Panc1 (cell line): Measurements from ENCODE around the gene EMD.

Experiments used
- CTCF ChIP-seq: fragments of 450-650 bp; IDR thresholded peaks from 2 replicates; pipeline ENCODE4 v1.5.1; 2017; ENCODE audit warnings: mild to moderate bottlenecking
- REST ChIP-seq, 2 experiments: IDR thresholded peaks; 2 replicates each; pipeline ENCODE4 v1.6.1; 2011 to 2012; ENCODE audit warnings: low read depth in 2 of 2, control low read depth in 1 of 2, low read length in 1 of 2, mild to moderate bottlenecking in 1 of 2, moderate library complexity in 1 of 2; ENCODE audit not compliant: insufficient read depth in 1 of 2
- SIN3A ChIP-seq: IDR thresholded peaks from 2 replicates; pipeline ENCODE4 v1.6.1; 2012; ENCODE audit warnings: low read depth, mild to moderate bottlenecking, low read length, moderate library complexity, borderline replicate concordance; ENCODE audit not compliant: insufficient read depth
- TCF7L2 ChIP-seq: IDR thresholded peaks from 2 replicates; pipeline ENCODE4 v1.6.1; 2011; ENCODE audit warnings: mild to moderate bottlenecking, low read depth, low read length, inconsistent platforms

DNA sequence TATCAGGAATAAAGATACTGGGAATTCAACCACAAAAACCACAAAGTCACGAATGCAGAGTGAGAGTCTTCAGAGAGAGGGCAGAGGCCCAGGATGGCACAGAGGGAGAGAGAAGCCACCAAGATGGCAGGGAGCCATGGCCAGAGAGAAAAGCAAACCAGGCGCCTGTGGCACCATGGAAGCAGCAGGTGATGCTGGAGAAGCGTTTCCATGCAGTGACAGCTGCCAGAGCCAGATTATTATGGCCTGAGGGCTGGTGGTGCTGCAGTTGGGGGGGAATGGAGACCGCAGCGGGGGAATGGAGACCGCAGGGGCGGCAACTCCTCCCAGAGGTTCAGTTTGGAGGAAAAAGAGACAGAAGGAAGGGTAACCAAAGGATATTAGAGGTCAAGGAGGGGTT, 38.1 kb downstream of the EMD start:
- TF ChIP-seq CTCF, result no peak
- no peak for TF ChIP-seq REST (IDR thresholded peaks at IDR 0.05; ENCODE audit: insufficient read depth in 1 of 2, low read depth in 2 of 2, low read length in 1 of 2)
- no peak for TF ChIP-seq TCF7L2
- no peak for TF ChIP-seq SIN3A
